Activated CD4-positive, alpha-beta T cell treated with anti-CD3 and anti-CD28 coated beads, Interleukin-2, amount 10 ng/mL, durations not matched to agents 7 days and 5 days (primary cell): Measurements from ENCODE around the gene IRAK3. TPM values are rescaled to one million over a fixed set of nuclear protein-coding genes. Genes with fewer than 3 reads are reported as not detected.
"Not testable (repeated sequence)": the region's sequence is repeated elsewhere in the genome, so short reads cannot be mapped to it uniquely, and the experiment has no call there.

Source experiments
- CTCF ChIA-PET: fragments of 350-600 bp; sonication (Branson Sonifier 250); formaldehyde crosslinking; loops from one replicate; lab custom pipeline; 2021; ENCODE audit warnings: antibody characterized with exemption; lab: Charles Lee
- POLR2A ChIA-PET: fragments of 350-600 bp; sonication (Branson Sonifier 250); formaldehyde crosslinking; loops from one replicate; lab custom pipeline; 2021; ENCODE audit warnings: antibody characterized with exemption; lab: Charles Lee
- DNase-seq: peaks from one replicate; pipeline ENCODE4 v3.0.0-alpha.2; 2020
- H3K27ac Mint-ChIP-seq: one replicate; pipeline ENCODE4 v1.8.0; 2021; ENCODE audit warnings: mild to moderate bottlenecking, moderate library complexity, mixed read lengths
- H3K27me3 Mint-ChIP-seq: one replicate; pipeline ENCODE4 v1.8.0; 2021; ENCODE audit warnings: mixed read lengths
- H3K36me3 Mint-ChIP-seq: one replicate; pipeline ENCODE4 v1.8.0; 2021; ENCODE audit warnings: low read depth, mixed read lengths
- H3K4me1 Mint-ChIP-seq: one replicate; pipeline ENCODE4 v1.8.0; 2021; ENCODE audit warnings: mixed read lengths
- H3K4me3 Mint-ChIP-seq: one replicate; pipeline ENCODE4 v1.8.0; 2021; ENCODE audit warnings: mild to moderate bottlenecking, moderate library complexity, mixed read lengths
- H3K9me3 Mint-ChIP-seq: one replicate; pipeline ENCODE4 v1.8.0; 2021; ENCODE audit warnings: mixed read lengths
- total RNA-seq, 2 experiments: library from RNA; stranded (reverse); gene quantifications; one replicate each; pipeline ENCODE4 v1.2.3, GENCODE V29; 2021

The IRAK3 gene
- total RNA-seq, 2 experiments from 2014 or later: 0.77 to 0.89 TPM

DNA sequence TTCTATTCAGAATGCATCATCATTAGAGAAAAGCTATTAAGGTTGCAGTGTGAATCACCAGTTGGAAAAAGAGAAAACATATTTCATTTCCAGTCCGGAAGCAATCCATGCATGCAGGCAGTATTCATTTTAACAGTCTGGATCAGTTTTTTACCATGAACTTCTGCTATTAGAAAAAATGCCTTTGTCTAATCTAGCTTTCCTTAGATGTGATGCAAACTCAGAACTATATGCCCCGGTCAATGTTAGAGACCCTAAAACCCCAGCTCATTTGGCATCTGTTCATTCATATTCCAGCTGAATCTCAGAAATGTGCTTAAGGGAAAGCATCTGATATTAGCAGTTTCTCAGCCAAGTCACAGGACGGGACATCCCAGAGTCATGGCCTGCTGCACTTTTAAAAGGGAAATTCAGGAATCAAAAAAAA lies 8.5 kb downstream of the IRAK3 start:
- Mint-ChIP-seq H3K36me3 (no peaks in the 10 kb centered on the region), H3K4me3 (no peak overlapping the region), H3K4me1 (peaks cover 8% of the 10 kb centered on the region), H3K27ac (no peak overlapping the region), H3K27me3 (no peaks in the 10 kb centered on the region), H3K9me3 (peaks cover 11% of the 10 kb centered on the region)
- ChIA-PET POLR2A (no interaction called here), CTCF (interaction anchor here (0.6 to 1.8 kb wide), 7 partner anchors 10 to 279 kb away, joined by 3 to 7 read pairs (median 3); no protein-coding TSS in a partner anchor)
- no peak for DNase-seq

DNA sequence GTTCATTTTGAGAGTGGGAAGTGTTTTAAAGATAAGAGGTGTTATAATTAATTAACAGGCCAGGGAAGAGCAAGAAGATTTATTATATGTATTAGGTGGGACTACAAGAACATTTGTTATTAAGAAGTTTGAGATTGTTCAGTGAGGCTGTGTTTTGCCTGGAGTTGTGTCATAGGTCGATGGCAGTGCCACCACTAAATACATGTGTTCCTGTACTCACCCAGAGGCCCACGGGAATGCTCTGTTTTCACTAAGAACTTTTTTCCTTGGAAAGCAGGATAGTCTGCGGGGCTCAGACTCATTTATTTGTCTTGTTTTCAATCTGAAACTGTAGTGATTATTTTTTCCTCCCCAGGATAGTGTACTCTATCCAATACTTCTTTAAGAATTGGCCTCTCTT lies 10.1 kb downstream of the IRAK3 start:
- ChIA-PET POLR2A (no interaction called here), CTCF (interaction anchor here (0.8 to 2.3 kb wide), 3 partner anchors 9 to 26 kb away, joined by 3 to 7 read pairs (median 4); no protein-coding TSS in a partner anchor)
- H3K4me1 Mint-ChIP-seq: peaks cover 14% of the 10 kb centered on the region
- H3K27ac Mint-ChIP-seq: no peak overlapping the region
- DNase-seq: no peak
- H3K27me3 Mint-ChIP-seq: no peaks in the 10 kb centered on the region
- H3K4me3 Mint-ChIP-seq: no peak overlapping the region
- H3K36me3 Mint-ChIP-seq: no peaks in the 10 kb centered on the region
- H3K9me3 Mint-ChIP-seq: peaks cover 11% of the 10 kb centered on the region

DNA sequence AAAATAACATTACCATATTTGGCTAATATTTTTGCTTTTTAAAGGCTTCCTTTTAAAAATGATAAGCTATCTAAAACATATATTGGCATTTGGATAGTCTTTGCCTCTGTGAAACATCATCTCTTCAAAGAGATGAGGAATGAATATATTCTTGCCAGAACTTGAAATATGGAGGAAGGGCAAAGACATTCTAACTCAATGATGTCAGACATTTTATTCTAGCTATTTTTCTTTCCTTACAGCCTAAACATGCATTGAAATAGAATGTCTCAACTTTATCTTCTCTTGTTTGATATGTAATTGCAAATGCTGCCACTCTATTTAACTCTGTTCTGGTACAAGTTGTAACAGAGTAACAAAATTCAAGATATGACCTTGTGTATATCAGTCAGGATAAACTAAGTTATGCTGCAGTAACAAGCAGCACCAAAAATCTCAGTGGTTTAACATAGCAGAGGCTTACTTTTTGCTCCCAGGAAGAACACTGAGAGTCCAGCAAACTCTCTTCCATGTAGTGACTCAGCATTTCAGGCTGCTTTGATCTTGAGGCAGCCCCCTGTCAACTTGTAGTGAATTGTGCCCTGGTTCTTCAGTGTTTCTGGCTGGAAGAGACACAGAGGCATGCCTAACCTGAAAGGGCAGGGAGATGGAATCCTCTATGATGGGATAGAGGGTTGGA lies 11.0 kb downstream of the IRAK3 start:
- POLR2A ChIA-PET: no interaction called here
- peaks cover 16% of the 10 kb centered on the region for H3K4me1 Mint-ChIP-seq
- no peak for DNase-seq
- H3K9me3 Mint-ChIP-seq: peaks cover 11% of the 10 kb centered on the region
- peaks cover 3% of the 10 kb centered on the region for H3K27me3 Mint-ChIP-seq
- CTCF ChIA-PET: interaction anchor here (0.8 to 2.3 kb wide), 2 partner anchors 10 to 14 kb away, joined by 3 to 4 read pairs; no protein-coding TSS in a partner anchor
- H3K4me3 Mint-ChIP-seq: no peak overlapping the region
- no peak overlapping the region for H3K27ac Mint-ChIP-seq
- no peaks in the 10 kb centered on the region for H3K36me3 Mint-ChIP-seq

DNA sequence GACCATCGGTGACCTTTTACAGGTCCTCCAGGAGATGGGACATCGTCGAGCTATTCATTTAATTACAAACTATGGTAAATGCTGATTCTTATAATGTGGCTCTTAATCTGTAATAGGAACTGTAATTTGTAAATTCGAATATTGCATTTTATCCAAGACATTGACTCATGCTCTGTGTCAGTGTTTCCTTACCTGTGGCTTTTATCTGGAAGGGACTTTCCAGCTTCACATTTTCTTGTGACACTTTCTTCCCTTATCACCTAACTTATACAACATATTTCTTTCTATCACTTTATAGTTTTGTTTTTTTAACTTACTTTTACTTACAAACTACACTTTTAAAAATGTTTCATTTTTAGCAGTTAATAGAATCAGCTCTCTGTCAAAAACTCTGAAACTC lies 14.8 kb downstream of the IRAK3 start:
- Mint-ChIP-seq H3K27me3 (peaks cover 9% of the 10 kb centered on the region), H3K9me3 (peaks cover 11% of the 10 kb centered on the region), H3K27ac (no peak overlapping the region), H3K4me1 (peaks cover 9% of the 10 kb centered on the region), H3K36me3 (no peaks in the 10 kb centered on the region), H3K4me3 (no peak overlapping the region)
- DNase-seq: no peak
- ChIA-PET POLR2A (no interaction called here), CTCF (no interaction called here)

DNA sequence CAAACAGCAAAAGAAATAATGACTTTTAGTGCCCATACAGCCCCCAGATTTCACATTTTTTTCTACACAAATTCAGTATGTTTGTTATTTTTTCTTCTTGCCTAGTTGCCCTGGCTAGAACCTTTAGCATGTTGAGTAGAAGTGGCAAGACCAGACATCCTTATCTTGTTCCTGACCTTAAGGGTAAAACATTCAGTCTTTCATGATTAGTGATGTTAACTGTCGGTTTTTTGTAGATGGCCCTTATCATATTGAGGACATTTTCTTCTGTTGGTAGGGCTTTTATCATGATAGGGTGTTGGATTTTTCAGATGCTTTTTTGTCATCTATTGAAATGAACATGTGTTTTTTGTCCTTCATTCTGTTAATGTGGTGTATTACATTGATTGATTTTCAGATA lies 17.1 kb downstream of the IRAK3 start:
- no peaks in the 10 kb centered on the region for H3K36me3 Mint-ChIP-seq
- H3K27ac Mint-ChIP-seq: no peak overlapping the region
- peaks cover 9% of the 10 kb centered on the region for H3K4me1 Mint-ChIP-seq
- H3K4me3 Mint-ChIP-seq: no peak overlapping the region
- ChIA-PET CTCF (no interaction called here), POLR2A (no interaction called here)
- H3K27me3 Mint-ChIP-seq: peaks cover 10% of the 10 kb centered on the region
- peaks cover 2% of the 10 kb centered on the region for H3K9me3 Mint-ChIP-seq
- DNase-seq: no peak

DNA sequence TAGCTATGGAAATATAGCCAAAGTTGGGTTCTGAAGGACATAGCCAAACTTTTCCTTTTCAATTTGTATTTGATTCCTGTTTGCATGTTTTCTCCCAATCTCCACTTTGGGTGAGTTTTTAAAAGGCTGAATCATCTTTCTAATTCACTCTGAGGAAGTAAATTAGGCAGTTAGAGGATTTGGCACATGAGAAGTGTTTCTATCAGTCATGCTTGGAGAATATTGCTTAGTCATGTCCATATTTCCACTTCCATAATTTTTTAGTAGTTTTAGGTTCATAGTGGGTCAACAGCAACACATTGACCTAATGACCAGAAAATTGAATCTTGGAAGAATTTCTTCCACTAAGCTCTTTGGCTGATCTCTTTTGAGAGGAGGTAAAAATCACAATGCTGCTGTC lies 21.8 kb downstream of the IRAK3 start:
- DNase-seq: no peak
- peaks cover 4% of the 10 kb centered on the region for H3K4me1 Mint-ChIP-seq
- peaks cover 6% of the 10 kb centered on the region for H3K9me3 Mint-ChIP-seq
- no peak overlapping the region for H3K4me3 Mint-ChIP-seq
- POLR2A ChIA-PET: no interaction called here
- peaks cover 13% of the 10 kb centered on the region for H3K27me3 Mint-ChIP-seq
- no peaks in the 10 kb centered on the region for H3K36me3 Mint-ChIP-seq
- CTCF ChIA-PET: no interaction called here
- no peak overlapping the region for H3K27ac Mint-ChIP-seq

DNA sequence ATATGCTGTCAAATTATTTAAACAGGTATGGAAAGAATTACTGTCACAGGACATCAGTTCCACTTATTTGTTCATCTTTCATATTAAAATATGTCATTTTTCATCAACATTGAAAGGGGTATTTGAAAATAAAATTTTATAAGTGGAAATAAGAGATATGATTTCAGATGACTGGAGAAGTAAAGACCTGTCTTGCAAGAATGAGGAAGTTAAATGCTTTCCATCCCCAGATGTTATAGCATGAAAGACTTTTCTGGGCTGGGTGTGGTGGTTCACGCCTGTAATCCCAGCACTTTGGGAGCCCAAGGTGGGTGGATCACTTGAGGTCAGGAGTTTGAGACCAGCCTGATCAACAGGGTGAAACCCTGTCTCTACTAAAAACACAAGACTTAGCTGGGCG lies 22.6 kb downstream of the IRAK3 start:
- H3K4me1 Mint-ChIP-seq, H3K27ac Mint-ChIP-seq, DNase-seq, H3K36me3 Mint-ChIP-seq, H3K9me3 Mint-ChIP-seq, H3K4me3 Mint-ChIP-seq, POLR2A ChIA-PET: not testable (repeated sequence)
- CTCF ChIA-PET: interaction anchor here (0.7 kb wide), 1 partner anchor 1651 kb away, joined by 3 read pairs; no protein-coding TSS in a partner anchor
- peaks cover 10% of the 10 kb centered on the region for H3K27me3 Mint-ChIP-seq

DNA sequence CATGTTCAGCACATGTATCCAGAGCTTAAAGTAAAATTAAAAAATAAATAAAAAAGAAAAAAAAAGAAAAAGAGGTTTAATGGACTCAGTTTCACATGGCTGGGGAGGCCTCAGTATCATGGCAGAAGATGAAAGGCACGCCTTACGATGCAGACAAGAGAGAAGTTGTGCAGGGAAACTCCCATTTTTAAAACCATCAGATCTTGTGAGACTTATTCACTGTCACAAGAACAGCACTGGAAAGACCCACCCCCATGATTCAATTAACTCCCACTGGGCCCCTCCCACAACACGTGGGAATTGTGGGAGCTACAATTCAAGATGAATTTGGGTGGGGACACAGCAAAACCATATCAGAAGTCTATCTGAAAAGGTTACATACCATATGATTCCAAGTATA lies 24.0 kb downstream of the IRAK3 start:
- H3K9me3 Mint-ChIP-seq, DNase-seq, H3K4me1 Mint-ChIP-seq, POLR2A ChIA-PET, H3K27ac Mint-ChIP-seq, H3K36me3 Mint-ChIP-seq, CTCF ChIA-PET, H3K27me3 Mint-ChIP-seq, H3K4me3 Mint-ChIP-seq: not testable (repeated sequence)

DNA sequence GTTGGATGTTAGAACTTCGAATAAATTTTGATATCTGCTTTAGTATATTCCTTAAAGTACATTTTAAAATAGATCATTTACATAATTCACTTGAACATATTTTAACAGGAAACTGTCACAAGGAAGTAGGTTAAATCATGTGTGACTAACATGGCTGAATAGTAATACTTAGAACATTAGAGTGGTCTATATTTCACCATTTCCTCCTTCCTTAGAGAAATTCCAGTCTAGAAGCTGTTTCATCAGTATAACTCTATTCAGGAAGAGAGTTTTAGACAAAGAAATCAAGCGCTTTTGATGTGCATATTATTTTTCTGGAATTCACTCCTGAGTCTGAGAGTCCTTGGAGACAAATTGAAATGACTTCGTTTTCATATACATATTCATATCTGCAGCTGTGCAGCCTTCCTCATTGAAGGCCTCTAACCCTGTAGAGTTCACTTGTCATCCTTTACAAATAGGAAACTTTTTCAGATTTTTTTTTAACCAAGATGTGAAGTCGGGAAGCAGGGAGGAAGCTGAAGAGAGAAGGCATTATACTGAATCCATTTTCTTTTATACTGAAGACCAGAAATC lies 28.4 kb downstream of the IRAK3 start:
- no peak overlapping the region for H3K4me3 Mint-ChIP-seq
- H3K4me1 Mint-ChIP-seq: peaks cover 3% of the 10 kb centered on the region
- H3K36me3 Mint-ChIP-seq: peaks cover 2% of the 10 kb centered on the region
- no peak overlapping the region for H3K27ac Mint-ChIP-seq
- ChIA-PET POLR2A (no interaction called here), CTCF (no interaction called here)
- peaks cover 8% of the 10 kb centered on the region for H3K27me3 Mint-ChIP-seq
- peaks cover 12% of the 10 kb centered on the region for H3K9me3 Mint-ChIP-seq
- no peak for DNase-seq

DNA sequence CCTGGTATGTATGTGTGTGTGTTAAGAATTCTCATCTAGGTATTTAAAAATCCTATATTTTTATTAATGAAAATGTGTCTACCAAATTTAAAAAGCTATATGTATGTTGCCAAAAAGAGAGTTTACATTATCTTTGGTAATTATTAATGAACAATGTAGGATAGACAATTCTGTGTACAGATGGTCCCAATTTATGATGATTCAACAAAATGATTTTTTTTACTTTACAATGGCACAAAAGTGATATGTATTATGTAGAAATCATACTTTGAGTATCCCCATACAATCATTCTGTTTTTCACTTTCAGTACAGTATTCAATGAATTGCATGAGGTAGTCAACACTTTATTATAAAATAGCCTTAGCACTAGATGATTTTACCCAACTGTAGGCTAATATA lies 39.4 kb downstream of the IRAK3 start:
- Mint-ChIP-seq H3K27ac (no peak overlapping the region), H3K4me1 (no peaks in the 10 kb centered on the region), H3K9me3 (no peaks in the 10 kb centered on the region), H3K36me3 (no peaks in the 10 kb centered on the region), H3K4me3 (no peak overlapping the region), H3K27me3 (peaks cover 3% of the 10 kb centered on the region)
- CTCF ChIA-PET: interaction anchor here (0.6 kb wide), 1 partner anchor 57 kb away, joined by 4 read pairs; no protein-coding TSS in a partner anchor
- POLR2A ChIA-PET: no interaction called here
- DNase-seq: no peak

DNA sequence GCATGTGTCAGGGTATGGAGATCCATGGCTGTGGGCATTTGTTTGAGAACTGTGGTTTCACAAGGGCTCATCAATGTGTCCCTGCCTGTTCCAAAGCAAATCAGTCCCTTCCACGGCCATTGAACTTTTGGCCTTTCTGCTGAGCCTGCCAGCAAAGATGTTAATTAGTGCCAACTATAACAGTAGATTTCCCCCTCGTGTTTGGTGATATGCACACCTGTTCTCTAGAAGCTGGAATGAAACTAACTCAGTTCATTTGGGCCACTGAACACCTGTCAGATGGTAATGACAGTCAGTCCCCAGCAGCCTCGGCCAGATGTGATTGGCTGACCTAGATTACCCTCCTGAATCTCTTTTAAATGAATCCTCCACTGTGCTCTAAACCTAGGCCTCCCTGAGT lies 43.2 kb downstream of the IRAK3 start:
- DNase-seq: no peak
- H3K4me3 Mint-ChIP-seq: no peak overlapping the region
- CTCF ChIA-PET: no interaction called here
- H3K36me3 Mint-ChIP-seq: peaks cover 2% of the 10 kb centered on the region
- peaks cover 25% of the 10 kb centered on the region for H3K27me3 Mint-ChIP-seq
- POLR2A ChIA-PET: no interaction called here
- peaks cover 8% of the 10 kb centered on the region for H3K4me1 Mint-ChIP-seq
- H3K9me3 Mint-ChIP-seq: no peaks in the 10 kb centered on the region
- no peak overlapping the region for H3K27ac Mint-ChIP-seq

DNA sequence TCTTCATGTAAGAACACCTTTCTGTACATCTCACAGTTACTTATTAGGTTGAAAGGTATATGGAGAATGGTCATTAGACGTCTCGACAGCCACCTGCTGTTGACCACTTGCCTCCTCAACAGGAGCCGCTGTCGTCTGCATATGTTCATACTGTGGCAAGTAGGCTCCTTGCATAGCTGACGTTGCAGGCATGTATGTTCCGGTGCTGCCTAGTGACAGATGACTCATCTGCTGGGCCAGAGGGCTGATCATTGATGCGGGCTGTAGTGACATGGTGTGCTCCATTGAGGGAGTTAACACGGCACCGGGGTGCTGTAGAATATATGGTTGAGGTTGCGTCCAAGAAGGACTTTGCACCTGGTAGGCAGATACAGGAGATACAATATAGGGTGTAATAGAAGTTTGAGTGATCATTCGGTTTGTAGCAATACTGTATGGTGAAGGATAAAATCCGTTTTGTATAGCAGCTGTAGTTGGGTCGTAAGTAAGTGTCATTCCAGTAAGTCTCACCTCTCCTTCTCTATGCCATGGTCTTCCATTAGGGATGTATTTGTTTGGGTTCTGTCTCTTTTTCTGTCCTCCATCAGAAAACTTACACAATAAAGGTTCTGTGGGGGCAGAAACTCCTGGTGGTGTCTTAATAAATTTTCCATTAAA lies 45.2 kb downstream of the IRAK3 start:
- H3K4me3 Mint-ChIP-seq: peak overlapping the region; percentile 67
- ChIA-PET CTCF (interaction anchor here (1.0 to 1.6 kb wide), 3 partner anchors 12 to 43 kb away, joined by 3 to 4 read pairs (median 4); no protein-coding TSS in a partner anchor), POLR2A (interaction anchor here (0.6 kb wide), 1 partner anchor 20 kb away, joined by 3 read pairs; no protein-coding TSS in a partner anchor)
- H3K9me3 Mint-ChIP-seq, H3K27ac Mint-ChIP-seq, H3K4me1 Mint-ChIP-seq, H3K36me3 Mint-ChIP-seq: not testable (repeated sequence)
- H3K27me3 Mint-ChIP-seq: peaks cover 31% of the 10 kb centered on the region
- DNase-seq: peak; percentile 27
